A549 (cell line): ENCODE results near the gene ADH1C.

Experiments used
- EP300 ChIP-seq, 2 experiments: fragments of >200 bp; sonication (Bioruptor Twin); formaldehyde crosslinking; IDR thresholded peaks; 2 replicates in 1 of 2; 3 replicates in 1 of 2; pipeline ENCODE4 v1.6.1; 2016 to 2017
- POLR2A ChIP-seq: IDR thresholded peaks from 2 replicates; pipeline ENCODE4 v1.6.1; 2012; ENCODE audit warnings: mild to moderate bottlenecking, low read length
- TF ChIP-seq, protein P1 (sequence below): fragments of >200 bp; sonication (Bioruptor Twin); formaldehyde crosslinking; IDR thresholded peaks from 3 replicates; pipeline ENCODE4 v1.5.1; 2016

DNA sequence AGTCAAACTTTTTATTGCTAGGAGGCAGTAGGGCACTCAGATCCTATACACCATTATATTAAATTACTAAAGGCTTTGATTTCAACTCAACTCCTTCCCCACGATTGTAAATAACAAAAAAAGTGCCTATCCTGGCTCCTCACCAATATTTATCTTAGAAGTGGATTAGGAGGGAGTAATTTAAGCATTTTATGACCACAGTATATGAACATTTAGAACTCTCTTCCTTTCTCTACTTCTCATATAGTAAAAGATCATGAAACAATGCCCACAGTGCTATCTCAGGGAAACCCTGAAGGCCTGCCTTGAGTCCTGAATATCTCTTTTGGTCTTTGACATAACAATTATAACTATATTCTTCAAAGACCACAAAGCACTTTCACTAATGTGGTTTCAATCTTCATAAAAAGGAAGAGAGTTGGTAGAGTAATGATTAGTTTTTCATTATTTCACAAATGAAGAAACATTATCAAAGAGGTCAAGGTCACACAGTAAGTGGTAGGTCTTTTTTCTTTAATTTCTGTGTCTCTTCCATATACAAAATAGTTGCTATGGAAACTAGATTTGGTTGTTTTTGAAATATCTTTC, 29.1 kb upstream of the ADH1C start:
- no peak for TF ChIP-seq EP300 (IDR thresholded peaks at IDR 0.05)
- TF ChIP-seq, protein P1, sequence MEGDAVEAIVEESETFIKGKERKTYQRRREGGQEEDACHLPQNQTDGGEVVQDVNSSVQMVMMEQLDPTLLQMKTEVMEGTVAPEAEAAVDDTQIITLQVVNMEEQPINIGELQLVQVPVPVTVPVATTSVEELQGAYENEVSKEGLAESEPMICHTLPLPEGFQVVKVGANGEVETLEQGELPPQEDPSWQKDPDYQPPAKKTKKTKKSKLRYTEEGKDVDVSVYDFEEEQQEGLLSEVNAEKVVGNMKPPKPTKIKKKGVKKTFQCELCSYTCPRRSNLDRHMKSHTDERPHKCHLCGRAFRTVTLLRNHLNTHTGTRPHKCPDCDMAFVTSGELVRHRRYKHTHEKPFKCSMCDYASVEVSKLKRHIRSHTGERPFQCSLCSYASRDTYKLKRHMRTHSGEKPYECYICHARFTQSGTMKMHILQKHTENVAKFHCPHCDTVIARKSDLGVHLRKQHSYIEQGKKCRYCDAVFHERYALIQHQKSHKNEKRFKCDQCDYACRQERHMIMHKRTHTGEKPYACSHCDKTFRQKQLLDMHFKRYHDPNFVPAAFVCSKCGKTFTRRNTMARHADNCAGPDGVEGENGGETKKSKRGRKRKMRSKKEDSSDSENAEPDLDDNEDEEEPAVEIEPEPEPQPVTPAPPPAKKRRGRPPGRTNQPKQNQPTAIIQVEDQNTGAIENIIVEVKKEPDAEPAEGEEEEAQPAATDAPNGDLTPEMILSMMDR, result no peak
- no peak for TF ChIP-seq POLR2A
